IPS DF 6.9 (cell line): Measurements from ENCODE around the gene PLEKHO2.

Experiments used
- DNase-seq: peaks from one replicate; pipeline ENCODE4 v3.0.0-alpha.2; 2013; ENCODE audit warnings: low read depth, low spot score
- H3K27ac ChIP-seq: one replicate; pipeline ENCODE4 v1.5.1; 2013; ENCODE audit warnings: low read length, control low read depth
- H3K27me3 ChIP-seq: 2 replicates; pipeline ENCODE4 v1.6.1; 2013; ENCODE audit warnings: mild to moderate bottlenecking, low read length; ENCODE audit not compliant: control insufficient read depth, insufficient read depth
- H3K36me3 ChIP-seq: 2 replicates; pipeline ENCODE4 v1.6.1; 2013; ENCODE audit warnings: low read length; ENCODE audit not compliant: control insufficient read depth, insufficient read depth
- H3K4me1 ChIP-seq: 2 replicates; pipeline ENCODE4 v1.6.1; 2013; ENCODE audit warnings: low read length; ENCODE audit not compliant: control insufficient read depth, insufficient read depth
- H3K4me3 ChIP-seq: 2 replicates; pipeline ENCODE4 v1.5.1; 2013; ENCODE audit warnings: mild to moderate bottlenecking, low read length
- H3K9me3 ChIP-seq: 2 replicates; pipeline ENCODE4 v1.6.1; 2013; ENCODE audit warnings: low read length, inconsistent platforms; ENCODE audit not compliant: control insufficient read depth, insufficient read depth
- WGBS: extraction: QIAGEN DNeasy Blood & Tissue Kit; methylation state at CpG from one replicate; pipeline ENCODE4 v1.1.7; 2013; ENCODE audit warnings: mixed read lengths, missing lambda C conversion rate; ENCODE audit not compliant: insufficient read length, insufficient coverage; 5-methylcytosine and 5-hydroxymethylcytosine counted together

PLEKHO2 gene

GRCh38 chr15:64902863-64903262 lies 61.1 kb downstream of the PLEKHO2 start:
- Histone ChIP-seq H3K4me3 (no peak overlapping the region), H3K4me1 (no peaks in the 10 kb centered on the region), H3K27me3 (no peaks in the 10 kb centered on the region), H3K9me3 (no peaks in the 10 kb centered on the region), H3K36me3 (no peaks in the 10 kb centered on the region), H3K27ac (no peak overlapping the region)
- WGBS, result no CpG with 5 or more reads among the region's 4 CpGs
- DNase-seq, result no peak

DNA sequence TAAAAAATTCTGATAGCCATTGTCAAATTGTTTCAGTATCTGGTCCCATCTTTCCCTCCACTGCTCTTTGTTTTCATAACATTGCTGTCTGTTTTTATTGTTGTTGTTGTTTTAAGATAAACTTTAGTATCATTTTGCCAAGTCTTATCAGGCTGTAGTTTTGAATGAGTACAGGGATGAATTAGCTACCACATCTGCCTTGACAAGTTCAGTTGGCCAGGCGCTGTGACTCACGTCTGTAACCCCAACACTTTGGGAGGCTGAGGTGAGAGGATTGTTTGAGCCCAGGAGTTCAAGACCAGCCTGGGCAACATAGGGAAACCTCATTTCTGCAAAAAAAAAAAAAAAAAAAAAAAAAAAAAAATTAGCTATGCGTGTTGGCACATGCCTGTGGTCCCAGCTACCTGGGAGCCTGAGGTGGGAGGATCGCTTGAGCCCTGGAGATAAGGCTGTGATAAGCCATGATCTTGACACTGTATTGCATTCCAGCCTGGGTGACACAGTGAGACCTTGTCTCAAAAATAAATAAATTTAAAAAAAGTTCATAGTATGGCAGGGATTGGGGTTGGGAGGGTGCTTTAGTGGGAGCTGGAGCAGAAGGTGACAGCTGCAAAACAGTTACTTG lies 61.7 kb downstream of the PLEKHO2 start:
- no peak for DNase-seq
- H3K36me3 ChIP-seq, result no peaks in the 10 kb centered on the region
- H3K4me3 ChIP-seq, result no peak overlapping the region
- H3K9me3 ChIP-seq, result no peaks in the 10 kb centered on the region
- no CpG with 5 or more reads among the region's 4 CpGs for WGBS
- H3K4me1 ChIP-seq, result no peaks in the 10 kb centered on the region
- no peak overlapping the region for H3K27ac ChIP-seq
- no peaks in the 10 kb centered on the region for H3K27me3 ChIP-seq

- H3K4me1 ChIP-seq, result no peaks in the 10 kb centered on the region
- H3K27ac ChIP-seq, result no peak overlapping the region
- no peak overlapping the region for H3K4me3 ChIP-seq
- no peaks in the 10 kb centered on the region for H3K27me3 ChIP-seq
- WGBS, result no CpG with 5 or more reads among the region's 4 CpGs
- H3K9me3 ChIP-seq, result no peaks in the 10 kb centered on the region
- DNase-seq, result no peak
- no peaks in the 10 kb centered on the region for H3K36me3 ChIP-seq
Measured at GRCh38 chr15:64904189-64904588, 62.5 kb downstream of the PLEKHO2 start.

- WGBS, result no CpG with 5 or more reads among the region's 30 CpGs
- Histone ChIP-seq H3K4me3 (peak overlapping the region; percentile 17; the same call in 1 of the 2 replicates), H3K4me1 (no peaks in the 10 kb centered on the region), H3K36me3 (no peaks in the 10 kb centered on the region), H3K9me3 (no peaks in the 10 kb centered on the region), H3K27me3 (no peaks in the 10 kb centered on the region), H3K27ac (no peak overlapping the region)
- DNase-seq, result peak; percentile 93
Measured at GRCh38 chr15:64905119-64905831, 63.6 kb downstream of the PLEKHO2 start.

- no peak for DNase-seq
- no CpG with 5 or more reads among the region's 9 CpGs for WGBS
- no peaks in the 10 kb centered on the region for H3K36me3 ChIP-seq
- H3K4me1 ChIP-seq, result no peaks in the 10 kb centered on the region
- no peaks in the 10 kb centered on the region for H3K27me3 ChIP-seq
- no peak overlapping the region for H3K4me3 ChIP-seq
- H3K27ac ChIP-seq, result no peak overlapping the region
- H3K9me3 ChIP-seq, result no peaks in the 10 kb centered on the region
Measured at GRCh38 chr15:64905941-64906340, 64.2 kb downstream of the PLEKHO2 start.

- no peak overlapping the region for H3K27ac ChIP-seq
- H3K36me3 ChIP-seq, result no peaks in the 10 kb centered on the region
- H3K4me1 ChIP-seq, result no peaks in the 10 kb centered on the region
- DNase-seq, result no peak
- no peaks in the 10 kb centered on the region for H3K9me3 ChIP-seq
- no peaks in the 10 kb centered on the region for H3K27me3 ChIP-seq
- no peak overlapping the region for H3K4me3 ChIP-seq
- no CpG with 5 or more reads among the region's 3 CpGs for WGBS
Measured at GRCh38 chr15:64906402-64906801, 64.7 kb downstream of the PLEKHO2 start.

GRCh38 chr15:64907991-64908390 lies 66.3 kb downstream of the PLEKHO2 start:
- DNase-seq, result no peak
- no peaks in the 10 kb centered on the region for H3K4me1 ChIP-seq

GRCh38 chr15:64909546-64909945 lies 67.8 kb downstream of the PLEKHO2 start:
- Histone ChIP-seq H3K27me3 (no peaks in the 10 kb centered on the region), H3K36me3 (no peaks in the 10 kb centered on the region), H3K9me3 (no peaks in the 10 kb centered on the region), H3K4me1 (no peaks in the 10 kb centered on the region), H3K4me3 (no peak overlapping the region), H3K27ac (no peak overlapping the region)
- no peak for DNase-seq
- no CpG with 5 or more reads among the region's 3 CpGs for WGBS

More at GRCh38 chr15:64907991-64908390, 66.3 kb downstream of the PLEKHO2 start:
- H3K36me3 ChIP-seq, result no peaks in the 10 kb centered on the region
- no peak overlapping the region for H3K4me3 ChIP-seq
- H3K27me3 ChIP-seq, result no peaks in the 10 kb centered on the region
- WGBS, result no CpG with 5 or more reads among the region's 1 CpG
- no peak overlapping the region for H3K27ac ChIP-seq
- H3K9me3 ChIP-seq, result no peaks in the 10 kb centered on the region

GRCh38 chr15:64911311-64912186 lies 69.8 kb downstream of the PLEKHO2 start, which contains the start of gene ANKDD1A:
Gene ANKDD1A, plus strand, starts transcription at chr15:64911902. Its CDS starts 29 bp downstream, at chr15:64911931.
- H3K9me3 ChIP-seq, result no peaks in the 10 kb centered on the region
- H3K4me3 ChIP-seq, result peak within 1 kb of the TSS; percentile 76
- no peak within 1 kb of the TSS for H3K27ac ChIP-seq
- H3K4me1 ChIP-seq, result peaks cover 5% of the 10 kb centered on the region; the same call in 1 of the 2 replicates
- no peak for DNase-seq
- no peaks in the 10 kb centered on the region for H3K36me3 ChIP-seq
- WGBS, result no CpG with 5 or more reads among the region's 72 CpGs
- H3K27me3 ChIP-seq, result no peaks in the 10 kb centered on the region
